KOPT-K1 (cell line): ENCODE measurements around the gene NR1H2.

Experiments used
- H3K27ac ChIP-seq: fragments of 200-600 bp; sonication (generic); 2 replicates; pipeline ENCODE4 v1.5.1; 2016; ENCODE audit warnings: antibody characterized with exemption, mild to moderate bottlenecking, low read depth, low read length; ENCODE audit not compliant: poor library complexity, severe bottlenecking
- H3K36me3 ChIP-seq: fragments of 200-600 bp; sonication (generic); 2 replicates; pipeline ENCODE4 v1.5.1; 2017; ENCODE audit warnings: antibody characterized with exemption, mild to moderate bottlenecking, low read length, moderate library complexity; ENCODE audit not compliant: insufficient read depth
- H3K9me3 ChIP-seq: fragments of 200-600 bp; sonication (generic); 2 replicates; pipeline ENCODE4 v1.5.1; 2017; ENCODE audit warnings: antibody characterized with exemption, low read length, mild to moderate bottlenecking; ENCODE audit not compliant: insufficient read depth, poor library complexity, severe bottlenecking

NR1H2 gene

GRCh38 chr19:50417111-50418081, 41.1 kb downstream of the NR1H2 start:
- no peaks in the 10 kb centered on the region for H3K9me3 ChIP-seq
- no peak overlapping the region for H3K27ac ChIP-seq
- peaks cover 56% of the 10 kb centered on the region for H3K36me3 ChIP-seq

GRCh38 chr19:50418176-50419021, 42.1 kb downstream of the NR1H2 start, which contains the start of gene SPIB:
TSS of gene SPIB (plus strand) at chr19:50418938. CDS start at chr19:50418963, 25 bp downstream.
- H3K27ac ChIP-seq, result no peak within 1 kb of the TSS
- H3K36me3 ChIP-seq, result peaks cover 50% of the 10 kb centered on the region

GRCh38 chr19:50419022-50419579, 42.8 kb downstream of the NR1H2 start:
- Histone ChIP-seq H3K27ac (no peak overlapping the region), H3K36me3 (peaks cover 43% of the 10 kb centered on the region), H3K9me3 (no peaks in the 10 kb centered on the region)

More at GRCh38 chr19:50418176-50419021, 42.1 kb downstream of the NR1H2 start, which contains the start of gene SPIB:
- H3K9me3 ChIP-seq, result no peaks in the 10 kb centered on the region

GRCh38 chr19:50419580-50420035, 43.4 kb downstream of the NR1H2 start:
- Histone ChIP-seq H3K36me3 (peaks cover 38% of the 10 kb centered on the region; the same call in 1 of the 2 replicates), H3K27ac (no peak overlapping the region), H3K9me3 (no peaks in the 10 kb centered on the region)

- Histone ChIP-seq H3K27ac (no peak overlapping the region), H3K36me3 (peaks cover 33% of the 10 kb centered on the region; the same call in 1 of the 2 replicates), H3K9me3 (no peaks in the 10 kb centered on the region)
Measured at GRCh38 chr19:50420127-50420526, 43.9 kb downstream of the NR1H2 start.

- Histone ChIP-seq H3K27ac (no peak overlapping the region), H3K9me3 (no peaks in the 10 kb centered on the region), H3K36me3 (peaks cover 28% of the 10 kb centered on the region; the same call in 1 of the 2 replicates)
Measured at GRCh38 chr19:50420808-50421207, 44.6 kb downstream of the NR1H2 start.

GRCh38 chr19:50422397-50423278, 46.4 kb downstream of the NR1H2 start:
- H3K9me3 ChIP-seq, result no peaks in the 10 kb centered on the region
- H3K27ac ChIP-seq, result no peak overlapping the region
- H3K36me3 ChIP-seq, result peaks cover 13% of the 10 kb centered on the region; the same call in 1 of the 2 replicates

GRCh38 chr19:50423279-50424113, 47.2 kb downstream of the NR1H2 start:
- Histone ChIP-seq H3K27ac (no peak overlapping the region), H3K36me3 (peaks cover 5% of the 10 kb centered on the region; the same call in 1 of the 2 replicates), H3K9me3 (no peaks in the 10 kb centered on the region)

- H3K9me3 ChIP-seq, result no peaks in the 10 kb centered on the region
- H3K36me3 ChIP-seq, result peaks cover 4% of the 10 kb centered on the region; the same call in 1 of the 2 replicates
- H3K27ac ChIP-seq, result no peak overlapping the region
Measured at GRCh38 chr19:50425581-50425980, 49.3 kb downstream of the NR1H2 start.

GRCh38 chr19:50427318-50427925, 51.2 kb downstream of the NR1H2 start:
- H3K27ac ChIP-seq, result no peak overlapping the region

GRCh38 chr19:50427997-50428425, 51.8 kb downstream of the NR1H2 start:
- peaks cover 4% of the 10 kb centered on the region; the same call in 1 of the 2 replicates for H3K36me3 ChIP-seq
- no peak overlapping the region for H3K27ac ChIP-seq
- H3K9me3 ChIP-seq, result no peaks in the 10 kb centered on the region

More at GRCh38 chr19:50427318-50427925, 51.2 kb downstream of the NR1H2 start:
- peaks cover 4% of the 10 kb centered on the region; the same call in 1 of the 2 replicates for H3K36me3 ChIP-seq
- no peaks in the 10 kb centered on the region for H3K9me3 ChIP-seq

GRCh38 chr19:50428772-50429463, 52.7 kb downstream of the NR1H2 start:
- Histone ChIP-seq H3K9me3 (no peaks in the 10 kb centered on the region), H3K27ac (no peak overlapping the region), H3K36me3 (no peaks in the 10 kb centered on the region)
